ENCODE data around the gene RAE1. TPM values are rescaled to one million over a fixed set of nuclear protein-coding genes. Genes with fewer than 3 reads are reported as not detected.

The RAE1 gene
- total RNA-seq, 1 experiment from 2014 or later, result 46.3 TPM

DNA sequence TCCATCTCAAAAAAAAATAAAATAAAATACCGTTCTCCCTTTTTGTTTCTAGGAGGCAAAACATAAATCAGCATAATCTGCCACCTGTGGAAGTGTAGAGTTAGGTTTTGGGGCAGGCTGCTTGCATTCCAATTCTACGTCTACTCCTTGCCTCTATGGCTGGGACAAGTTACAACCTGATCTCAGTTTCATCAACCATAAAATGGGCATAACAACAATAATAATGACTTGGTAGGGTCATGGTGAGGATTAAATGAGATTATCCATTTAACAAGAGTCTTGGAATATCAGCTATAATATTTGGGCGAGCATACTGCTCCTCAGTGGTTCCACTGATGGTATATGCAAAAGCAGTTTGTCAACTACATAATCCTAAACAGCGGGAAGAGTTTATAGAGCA, 3.7 kb upstream of the RAE1 start:
- Histone ChIP-seq H2AFZ (ENCODE audit: low read depth, low read length, poor library complexity, severe bottlenecking) (no peak overlapping the region), H3K79me2 (ENCODE audit: insufficient read depth, low read length) (no peaks in the 10 kb centered on the region; the same call in none of the 2 replicates), H3K36me3 (ENCODE audit: control insufficient read depth in 1 of 2, insufficient read depth in 2 of 2, low read length in 2 of 2) (peaks cover 0 to under 1% of the 10 kb centered on the region in 2 experiments; a peak in 1 of 4 replicates), H3K27me3 (ENCODE audit: insufficient read depth, low read length) (no peaks in the 10 kb centered on the region), H4K20me1 (ENCODE audit: insufficient read depth) (no peaks in the 10 kb centered on the region), H3K9me2 (ENCODE audit: insufficient read depth) (no peaks in the 10 kb centered on the region), H3K9ac (ENCODE audit: low read length) (no peak overlapping the region), H3K4me3 (replicated peaks in 1 of 2; ENCODE audit: low read depth in 1 of 2, low read length in 2 of 2) (no peak overlapping the region), H3K4me2 (ENCODE audit: low read length) (no peak overlapping the region), H3K9me3 (ENCODE audit: control insufficient read depth in 1 of 2, insufficient read depth in 1 of 2, low read depth in 1 of 2, low read length in 2 of 2) (no peaks in the 10 kb centered on the region), H3K4me1 (ENCODE audit: control insufficient read depth in 1 of 2, insufficient read depth in 2 of 2, low read length in 2 of 2) (peaks cover 7 to 14% of the 10 kb centered on the region in 2 experiments), H3K27ac (ENCODE audit: low read depth, low read length) (no peak overlapping the region)
- no peak for TF ChIP-seq TCF7L2 (IDR thresholded peaks at IDR 0.05; ENCODE audit: borderline replicate concordance, extremely low read depth, insufficient read depth, insufficient read length)
- no peak for TF ChIP-seq POLR2A (IDR thresholded peaks at IDR 0.05; ENCODE audit: borderline replicate concordance, extremely low read depth, insufficient read depth, insufficient read length)
- no peak for TF ChIP-seq ZNF274 (IDR thresholded peaks at IDR 0.05; ENCODE audit: low read depth, low read length)
- no peak for TF ChIP-seq POLR2AphosphoS5 (IDR thresholded peaks at IDR 0.05; ENCODE audit: low read depth, low read length)
- TF ChIP-seq, protein P1, sequence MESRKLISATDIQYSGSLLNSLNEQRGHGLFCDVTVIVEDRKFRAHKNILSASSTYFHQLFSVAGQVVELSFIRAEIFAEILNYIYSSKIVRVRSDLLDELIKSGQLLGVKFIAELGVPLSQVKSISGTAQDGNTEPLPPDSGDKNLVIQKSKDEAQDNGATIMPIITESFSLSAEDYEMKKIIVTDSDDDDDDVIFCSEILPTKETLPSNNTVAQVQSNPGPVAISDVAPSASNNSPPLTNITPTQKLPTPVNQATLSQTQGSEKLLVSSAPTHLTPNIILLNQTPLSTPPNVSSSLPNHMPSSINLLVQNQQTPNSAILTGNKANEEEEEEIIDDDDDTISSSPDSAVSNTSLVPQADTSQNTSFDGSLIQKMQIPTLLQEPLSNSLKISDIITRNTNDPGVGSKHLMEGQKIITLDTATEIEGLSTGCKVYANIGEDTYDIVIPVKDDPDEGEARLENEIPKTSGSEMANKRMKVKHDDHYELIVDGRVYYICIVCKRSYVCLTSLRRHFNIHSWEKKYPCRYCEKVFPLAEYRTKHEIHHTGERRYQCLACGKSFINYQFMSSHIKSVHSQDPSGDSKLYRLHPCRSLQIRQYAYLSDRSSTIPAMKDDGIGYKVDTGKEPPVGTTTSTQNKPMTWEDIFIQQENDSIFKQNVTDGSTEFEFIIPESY (IDR thresholded peaks at IDR 0.05; ENCODE audit: extremely low read depth, insufficient replicate concordance, low read length), result no peak
- no peak for TF ChIP-seq RAD21 (IDR thresholded peaks at IDR 0.05; ENCODE audit: low read depth)
- no peak for TF ChIP-seq SRF (IDR thresholded peaks at IDR 0.05; ENCODE audit: low read depth)
- TF ChIP-seq, protein P2, sequence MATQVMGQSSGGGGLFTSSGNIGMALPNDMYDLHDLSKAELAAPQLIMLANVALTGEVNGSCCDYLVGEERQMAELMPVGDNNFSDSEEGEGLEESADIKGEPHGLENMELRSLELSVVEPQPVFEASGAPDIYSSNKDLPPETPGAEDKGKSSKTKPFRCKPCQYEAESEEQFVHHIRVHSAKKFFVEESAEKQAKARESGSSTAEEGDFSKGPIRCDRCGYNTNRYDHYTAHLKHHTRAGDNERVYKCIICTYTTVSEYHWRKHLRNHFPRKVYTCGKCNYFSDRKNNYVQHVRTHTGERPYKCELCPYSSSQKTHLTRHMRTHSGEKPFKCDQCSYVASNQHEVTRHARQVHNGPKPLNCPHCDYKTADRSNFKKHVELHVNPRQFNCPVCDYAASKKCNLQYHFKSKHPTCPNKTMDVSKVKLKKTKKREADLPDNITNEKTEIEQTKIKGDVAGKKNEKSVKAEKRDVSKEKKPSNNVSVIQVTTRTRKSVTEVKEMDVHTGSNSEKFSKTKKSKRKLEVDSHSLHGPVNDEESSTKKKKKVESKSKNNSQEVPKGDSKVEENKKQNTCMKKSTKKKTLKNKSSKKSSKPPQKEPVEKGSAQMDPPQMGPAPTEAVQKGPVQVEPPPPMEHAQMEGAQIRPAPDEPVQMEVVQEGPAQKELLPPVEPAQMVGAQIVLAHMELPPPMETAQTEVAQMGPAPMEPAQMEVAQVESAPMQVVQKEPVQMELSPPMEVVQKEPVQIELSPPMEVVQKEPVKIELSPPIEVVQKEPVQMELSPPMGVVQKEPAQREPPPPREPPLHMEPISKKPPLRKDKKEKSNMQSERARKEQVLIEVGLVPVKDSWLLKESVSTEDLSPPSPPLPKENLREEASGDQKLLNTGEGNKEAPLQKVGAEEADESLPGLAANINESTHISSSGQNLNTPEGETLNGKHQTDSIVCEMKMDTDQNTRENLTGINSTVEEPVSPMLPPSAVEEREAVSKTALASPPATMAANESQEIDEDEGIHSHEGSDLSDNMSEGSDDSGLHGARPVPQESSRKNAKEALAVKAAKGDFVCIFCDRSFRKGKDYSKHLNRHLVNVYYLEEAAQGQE (IDR thresholded peaks at IDR 0.05; ENCODE audit: low read depth), result no peak
- no peak for TF ChIP-seq ZFX (IDR thresholded peaks at IDR 0.05)
- no peak for TF ChIP-seq ELF1 (IDR thresholded peaks at IDR 0.05; ENCODE audit: borderline replicate concordance, low read depth)
- TF ChIP-seq, protein P3, sequence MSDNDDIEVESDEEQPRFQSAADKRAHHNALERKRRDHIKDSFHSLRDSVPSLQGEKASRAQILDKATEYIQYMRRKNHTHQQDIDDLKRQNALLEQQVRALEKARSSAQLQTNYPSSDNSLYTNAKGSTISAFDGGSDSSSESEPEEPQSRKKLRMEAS (IDR thresholded peaks at IDR 0.05), result no peak
- no peak for TF ChIP-seq CBX3 (IDR thresholded peaks at IDR 0.05; ENCODE audit: low read depth)
- TF ChIP-seq EZH2 (IDR thresholded peaks at IDR 0.05), result no peak
- TF ChIP-seq, protein P4, sequence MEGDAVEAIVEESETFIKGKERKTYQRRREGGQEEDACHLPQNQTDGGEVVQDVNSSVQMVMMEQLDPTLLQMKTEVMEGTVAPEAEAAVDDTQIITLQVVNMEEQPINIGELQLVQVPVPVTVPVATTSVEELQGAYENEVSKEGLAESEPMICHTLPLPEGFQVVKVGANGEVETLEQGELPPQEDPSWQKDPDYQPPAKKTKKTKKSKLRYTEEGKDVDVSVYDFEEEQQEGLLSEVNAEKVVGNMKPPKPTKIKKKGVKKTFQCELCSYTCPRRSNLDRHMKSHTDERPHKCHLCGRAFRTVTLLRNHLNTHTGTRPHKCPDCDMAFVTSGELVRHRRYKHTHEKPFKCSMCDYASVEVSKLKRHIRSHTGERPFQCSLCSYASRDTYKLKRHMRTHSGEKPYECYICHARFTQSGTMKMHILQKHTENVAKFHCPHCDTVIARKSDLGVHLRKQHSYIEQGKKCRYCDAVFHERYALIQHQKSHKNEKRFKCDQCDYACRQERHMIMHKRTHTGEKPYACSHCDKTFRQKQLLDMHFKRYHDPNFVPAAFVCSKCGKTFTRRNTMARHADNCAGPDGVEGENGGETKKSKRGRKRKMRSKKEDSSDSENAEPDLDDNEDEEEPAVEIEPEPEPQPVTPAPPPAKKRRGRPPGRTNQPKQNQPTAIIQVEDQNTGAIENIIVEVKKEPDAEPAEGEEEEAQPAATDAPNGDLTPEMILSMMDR (IDR thresholded peaks at IDR 0.05 in 2 of 3, conservative IDR thresholded peaks at IDR 0.05 in 1 of 3; ENCODE audit: borderline replicate concordance in 1 of 3, insufficient read depth in 1 of 3, low read depth in 2 of 3, low read length in 2 of 3), result no peak
- no peak for TF ChIP-seq EZH2phosphoT487 (IDR thresholded peaks at IDR 0.05; ENCODE audit: borderline replicate concordance)
- no peak for TF ChIP-seq JUND (IDR thresholded peaks at IDR 0.05)
- intact Hi-C loops (cut with micrococcal nuclease), result no loop called here
- ATAC-seq, result no peak
- RAD21 ChIA-PET (ENCODE audit: low non-redundant PET in 1 of 2, low total read pairs in 2 of 2, uncharacterized antibody in 2 of 2, unreplicated experiment in 2 of 2), result no interaction called here
- no TSS peak for BruUV-seq (replicated peaks)
- CTCF ChIA-PET, result interaction anchor here (3.1 to 3.2 kb wide), 2 partner anchors 15 to 256 kb away, joined by 20 to 21 read pairs; no protein-coding TSS in a partner anchor
- POLR2A ChIA-PET, result interaction anchor here (1.6 kb wide), 1 partner anchor 257 kb away, joined by 4 read pairs; no protein-coding TSS in a partner anchor
- DNase-seq (ENCODE audit: low read depth, low spot score), result no peak

All from HCT116 (cell line).